GM18873 (cell line): ENCODE results near the gene SEMA6A.
"Not testable (repeated sequence)": the region's sequence is repeated elsewhere in the genome, so short reads cannot be mapped to it uniquely, and the experiment has no call there.

ENCODE experiments used
- ATAC-seq: cut with Tn5 transposase; IDR thresholded peaks from one replicate; pipeline ENCODE4 v1.9.1; 2021; ENCODE audit warnings: mild to moderate bottlenecking, moderate library complexity, moderate number of reproducible peaks; ENCODE audit not compliant: unreplicated experiment, low FRiP score

SEMA6A gene

GRCh38 chr5:116524966-116525365 lies 49.7 kb downstream of the SEMA6A start:
- ATAC-seq: no peak

DNA sequence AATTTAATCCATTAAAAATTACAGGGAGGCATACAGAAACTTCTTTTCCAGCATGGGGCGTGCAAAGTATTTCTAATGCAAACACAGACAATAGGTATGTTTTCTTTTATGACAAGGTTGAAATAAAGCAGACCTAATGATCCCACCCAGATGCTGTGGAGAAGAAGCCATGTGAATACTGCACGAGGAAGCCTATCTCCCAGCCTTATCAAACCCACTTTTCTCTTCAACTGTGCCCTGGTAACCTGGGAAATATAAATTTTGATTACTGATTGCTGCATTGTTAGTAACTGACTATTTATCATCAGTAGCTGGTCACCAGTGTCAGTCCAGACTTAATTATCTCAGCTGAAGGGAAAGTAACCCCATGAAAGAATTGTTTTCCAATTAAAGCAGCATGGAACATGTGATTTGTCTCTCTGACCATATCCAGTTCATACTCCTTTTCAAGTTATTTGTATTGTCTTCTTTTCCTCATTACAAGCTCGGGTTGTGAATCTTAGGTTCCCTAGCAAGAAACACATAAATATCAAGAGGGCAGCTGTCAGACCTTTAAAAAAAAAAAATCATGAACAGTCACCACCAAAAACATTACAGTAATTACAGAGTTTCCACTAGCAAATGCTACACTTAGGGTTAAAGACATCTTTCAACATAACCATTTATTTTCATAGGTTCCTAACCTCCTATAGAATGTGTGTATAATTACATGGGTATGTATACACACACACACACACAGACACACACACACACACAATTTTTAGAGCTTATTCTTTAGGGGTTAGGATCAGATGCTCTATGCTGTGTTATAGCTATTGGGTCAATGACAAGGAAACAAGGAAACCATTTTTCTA lies 50.3 kb downstream of the SEMA6A start:
- no peak for ATAC-seq

- ATAC-seq: not testable (repeated sequence)
Observed at GRCh38 chr5:116523182-116523581, 51.4 kb downstream of the SEMA6A start.

- no peak for ATAC-seq
Observed at GRCh38 chr5:116522356-116523136, 52.1 kb downstream of the SEMA6A start.

DNA sequence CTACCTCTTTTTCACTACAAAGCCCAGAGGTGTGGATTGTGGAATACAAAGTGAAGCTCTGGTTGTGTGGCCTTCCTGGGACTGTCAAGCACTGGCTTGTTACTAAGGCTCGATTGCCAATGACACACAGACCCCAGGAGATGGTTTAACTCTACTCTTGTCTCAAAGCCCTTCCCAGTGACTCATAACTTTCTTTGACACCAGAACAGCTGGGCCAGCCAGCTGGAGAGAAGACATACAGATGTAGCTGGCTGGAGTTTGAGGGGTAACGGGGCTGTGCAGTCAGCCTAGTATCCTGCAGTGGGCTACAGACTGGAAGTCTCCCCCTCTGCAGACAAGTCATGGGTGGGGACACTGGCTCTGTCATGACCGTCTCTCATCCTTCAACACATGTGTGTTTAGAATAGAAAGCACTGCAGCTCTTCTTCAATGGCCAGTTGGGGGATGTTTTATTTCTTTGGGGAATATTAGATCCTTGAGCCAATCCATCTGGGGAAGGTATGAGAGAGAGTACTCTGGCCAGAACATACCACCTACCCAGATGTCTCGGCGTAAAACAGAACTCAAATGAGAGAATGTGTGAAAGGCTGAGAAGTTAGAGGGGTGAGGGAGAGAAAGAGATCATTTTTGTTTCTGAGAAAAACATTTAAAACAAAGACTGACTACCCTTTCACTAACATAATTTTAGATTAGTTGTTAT lies 53.3 kb downstream of the SEMA6A start:
- ATAC-seq: no peak

DNA sequence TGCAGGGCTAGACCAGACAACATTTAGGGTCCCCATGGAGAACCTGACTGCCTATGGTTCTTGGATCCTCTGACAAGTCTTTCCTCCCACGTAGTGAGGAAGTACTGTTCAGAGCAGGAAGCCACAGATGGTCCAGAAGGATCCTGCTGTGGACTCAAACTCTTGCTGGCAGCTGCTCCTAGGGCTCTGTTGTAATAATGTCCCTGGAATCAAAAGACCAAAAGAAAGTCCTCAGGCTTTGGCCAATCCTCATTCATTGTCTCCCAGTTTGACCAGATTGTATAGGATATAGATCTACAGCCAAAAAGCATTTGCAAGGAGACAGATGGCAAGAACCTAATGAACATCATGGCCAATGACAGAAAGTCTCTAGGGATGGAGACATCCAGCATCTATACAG lies 53.9 kb downstream of the SEMA6A start:
- no peak for ATAC-seq

DNA sequence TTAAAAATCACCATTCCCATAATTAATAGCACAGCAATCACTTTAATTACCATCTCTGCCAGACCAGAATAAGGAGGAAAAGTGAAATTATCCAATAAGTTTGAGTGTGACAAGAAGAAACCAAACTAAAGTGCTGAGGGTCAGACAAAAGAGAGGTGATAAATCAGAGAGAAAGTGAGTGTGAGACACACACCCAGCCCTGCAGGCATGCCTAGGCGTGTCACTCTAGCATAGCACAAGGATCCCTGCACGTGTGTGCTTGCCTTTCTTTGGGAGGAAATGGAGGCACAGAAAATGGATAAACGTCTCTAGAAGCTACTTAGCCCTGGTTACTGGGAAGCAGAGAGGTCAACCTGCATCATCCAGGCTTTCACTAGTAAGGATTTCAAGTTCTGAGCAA lies 56.2 kb downstream of the SEMA6A start:
- no peak for ATAC-seq

GRCh38 chr5:116517488-116517887 lies 57.1 kb downstream of the SEMA6A start:
- no peak for ATAC-seq

DNA sequence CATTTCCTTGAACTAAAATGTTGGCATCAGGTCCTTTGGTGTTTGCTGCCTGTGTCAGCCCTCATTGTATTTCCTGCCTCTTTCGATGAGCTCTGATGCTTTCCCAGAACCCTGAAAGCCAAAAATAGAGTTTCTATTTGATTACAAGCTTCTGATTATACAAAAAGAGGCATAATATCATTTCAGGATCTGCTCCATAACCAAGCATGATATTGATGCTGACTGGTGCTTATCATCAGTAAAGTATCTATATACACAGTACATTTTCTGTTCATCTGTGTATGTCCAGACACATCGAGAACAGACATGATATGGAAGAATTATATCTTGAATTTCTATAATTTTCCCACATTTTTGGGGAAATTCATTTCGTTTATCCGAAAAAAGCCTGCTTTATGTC lies 58.6 kb downstream of the SEMA6A start:
- no peak for ATAC-seq

DNA sequence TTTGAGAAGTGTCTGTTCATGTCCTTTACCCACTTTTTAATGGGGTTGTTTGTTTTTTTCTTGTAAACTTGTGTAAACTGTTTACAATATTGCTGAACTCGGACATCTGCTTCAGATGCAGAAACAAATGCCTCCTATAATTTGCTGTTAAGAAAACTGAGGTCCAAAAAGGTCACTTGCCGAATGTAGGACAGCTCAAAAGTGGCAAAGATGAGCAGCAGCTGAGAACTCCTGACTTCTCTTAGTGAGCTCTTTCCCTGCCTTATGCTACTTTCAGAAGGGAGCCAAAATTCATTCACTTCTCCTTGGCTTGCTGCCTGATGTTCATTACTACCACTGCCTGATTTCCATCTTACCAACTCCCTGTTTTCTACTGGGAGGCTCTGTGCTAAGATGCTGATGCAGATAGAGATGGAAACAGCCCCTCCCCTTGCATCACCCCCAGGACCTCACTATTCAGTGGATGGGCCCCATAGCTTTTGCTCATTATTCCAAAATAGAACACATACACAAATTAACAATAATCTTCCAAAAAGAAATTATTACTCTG lies 60.1 kb downstream of the SEMA6A start:
- no peak for ATAC-seq

- no peak for ATAC-seq
Observed at GRCh38 chr5:116510517-116510916, 64.1 kb downstream of the SEMA6A start.

- no peak for ATAC-seq
Observed at GRCh38 chr5:116509483-116510244, 65.0 kb downstream of the SEMA6A start.

DNA sequence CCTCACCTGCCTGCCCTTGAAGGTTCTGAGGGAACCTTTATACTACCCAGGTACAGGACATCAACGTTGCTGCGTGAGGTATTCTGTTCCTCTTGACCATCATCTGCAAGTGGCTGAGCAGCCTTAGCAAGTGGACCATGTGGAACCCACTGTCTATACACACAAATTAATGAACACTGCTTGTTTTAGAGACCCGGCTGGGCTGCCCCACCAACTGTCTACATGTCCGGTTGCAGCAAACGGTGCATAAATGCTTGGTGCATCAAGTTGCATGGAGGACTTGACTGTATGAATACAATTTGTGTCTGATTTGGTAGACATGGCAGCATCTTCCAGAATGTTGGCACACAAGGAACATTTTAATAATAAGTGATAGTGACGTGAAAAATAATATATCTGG lies 65.8 kb downstream of the SEMA6A start:
- ATAC-seq: no peak

DNA sequence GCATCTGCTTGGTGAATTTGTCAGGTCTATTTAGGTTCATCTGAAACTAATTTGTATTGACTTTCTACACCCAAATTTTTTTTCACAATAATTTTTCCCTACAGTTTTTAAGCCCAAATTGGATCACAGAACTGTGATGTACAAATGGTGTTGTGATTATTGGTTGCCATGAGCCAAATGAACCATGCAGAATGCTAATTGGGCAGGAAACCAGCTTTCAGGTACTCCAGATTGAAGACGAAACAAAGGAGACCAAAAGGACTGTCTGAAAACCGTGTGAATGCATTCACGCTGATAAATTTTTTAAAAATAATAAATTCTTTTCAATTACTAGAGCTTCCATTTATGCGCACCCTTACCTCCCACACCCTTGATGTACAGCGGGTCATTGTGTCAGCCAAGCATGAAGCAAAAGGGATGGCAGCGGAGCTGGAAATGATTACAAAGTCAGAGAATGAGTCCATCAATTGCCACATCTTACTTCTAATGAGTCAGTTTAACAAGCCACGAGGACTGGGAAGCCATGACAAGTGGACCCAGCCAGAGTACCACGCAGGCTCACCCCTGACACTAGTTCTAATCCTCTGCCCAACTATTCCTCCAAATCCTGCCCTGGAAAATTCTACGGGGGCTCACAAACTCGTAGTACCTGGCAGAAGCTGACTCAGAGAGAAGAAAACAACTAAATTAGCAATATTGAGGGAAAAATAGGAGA lies 66.5 kb downstream of the SEMA6A start:
- ATAC-seq: no peak

- no peak for ATAC-seq
Observed at GRCh38 chr5:116507051-116507537, 67.5 kb downstream of the SEMA6A start.

GRCh38 chr5:116506488-116506887 lies 68.1 kb downstream of the SEMA6A start:
- ATAC-seq: no peak

- no peak for ATAC-seq
Observed at GRCh38 chr5:116504593-116505166, 69.9 kb downstream of the SEMA6A start.

DNA sequence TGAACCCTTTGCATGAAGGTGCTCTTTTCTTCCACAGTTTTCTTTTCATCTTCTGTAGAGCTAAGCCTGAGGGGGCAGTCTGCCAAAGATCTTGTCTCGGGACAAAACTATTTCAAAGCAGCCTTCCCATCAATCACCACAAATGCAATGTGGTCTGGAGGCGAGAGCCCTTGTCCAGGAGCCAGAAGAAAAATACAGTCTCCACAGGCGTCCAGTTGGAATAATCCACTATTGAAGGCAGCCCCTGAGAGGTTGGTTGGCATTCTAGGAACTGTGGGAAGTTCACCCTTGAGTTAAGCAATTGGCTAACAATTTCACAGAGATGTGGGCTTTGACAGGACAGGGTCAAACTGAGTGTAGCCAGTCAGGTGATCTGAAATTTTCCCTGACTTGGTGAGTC lies 72.0 kb downstream of the SEMA6A start:
- no peak for ATAC-seq

GRCh38 chr5:116502138-116502537 lies 72.5 kb downstream of the SEMA6A start:
- no peak for ATAC-seq
